H1 (cell line): ENCODE measurements around the gene NOS1AP. TPM values are rescaled to one million over a fixed set of nuclear protein-coding genes. Genes with fewer than 3 reads are reported as not detected.

Experiments
- JUN ChIP-seq: IDR thresholded peaks from 2 replicates; pipeline ENCODE4 v1.6.1; 2011; ENCODE audit warnings: low read depth, mild to moderate bottlenecking, improper control_type of control experiment, low read length
- SAP30 ChIP-seq: fragments of 300-600 bp; sonication (generic); IDR thresholded peaks from 2 replicates; pipeline ENCODE4 v1.7.1; 2012; ENCODE audit warnings: low read length, moderate library complexity, mild to moderate bottlenecking, inconsistent platforms; ENCODE audit not compliant: insufficient read depth, insufficient replicate concordance
- SIN3A ChIP-seq, 2 experiments: IDR thresholded peaks in 1 of 2; conservative IDR thresholded peaks in 1 of 2; 2 replicates each; pipeline ENCODE4 v1.6.1; 2011 to 2012; ENCODE audit warnings: low read length in 2 of 2, improper control_type of control experiment in 1 of 2, low read depth in 1 of 2, mild to moderate bottlenecking in 1 of 2
- SP4 ChIP-seq: IDR thresholded peaks from 2 replicates; pipeline ENCODE4 v1.6.1; 2012; ENCODE audit warnings: low read length, inconsistent platforms
- polyA plus RNA-seq, 7 experiments: library from polyadenylated mRNA; depleted of rRNA in 3 of 7; stranded (reverse) in 5 of 7; unstranded in 2 of 7; fragments of >200 nt in 5 of 7; fragments of 200-250 nt in 2 of 7; gene quantifications; 1 replicate in 5 of 7; 2 replicates in 1 of 7; 4 replicates in 1 of 7; pipeline versions ENCODE4 v1.2.1 to v1.2.3, GENCODE V29; 2011 to 2013; ENCODE audit warnings: missing spikeins in 2 of 7, mixed read lengths in 2 of 7
- total RNA-seq: library from RNA; stranded (reverse); fragmentation: NEBNext Ultra II Directional; extraction: Animal tissue kit (Norgen Biotek cat#: 25700); gene quantifications from 2 replicates; pipeline ENCODE4 v1.2.1, GENCODE V29; 2021
- TF ChIP-seq, protein P1 (sequence below): IDR thresholded peaks from 2 replicates; pipeline ENCODE4 v1.6.1; 2011; ENCODE audit warnings: low read length, improper control_type of control experiment

Gene NOS1AP
- total and polyA plus RNA-seq, 2 of the 8 experiments (the other 6 are each of a cell fraction or from before 2014, with no cell fraction given), result 2.4 to 12.1 TPM

DNA sequence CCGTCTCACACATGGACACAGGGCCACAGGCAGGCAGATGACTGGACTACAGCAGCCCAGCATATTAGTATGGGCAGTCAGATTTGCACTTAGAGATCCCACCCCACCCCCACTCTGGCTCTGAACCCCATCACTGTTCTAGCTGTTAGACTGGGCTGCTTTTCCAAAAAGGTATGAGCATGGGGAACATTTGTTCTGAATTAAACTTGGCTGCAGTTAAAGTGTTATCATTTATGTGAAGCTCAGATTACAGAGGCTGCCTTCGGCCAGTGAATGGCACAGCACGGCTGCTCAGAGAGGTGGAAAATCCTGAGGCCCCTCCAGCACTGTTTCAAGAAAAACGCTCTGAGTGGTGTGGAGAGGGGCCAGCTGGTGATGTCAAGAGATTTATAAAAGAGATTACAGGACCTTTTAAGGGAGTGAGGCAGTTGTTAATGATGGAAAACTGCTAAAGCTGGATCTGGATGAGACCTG, 6.9 kb upstream of the NOS1AP start (continued):
- TF ChIP-seq SAP30 (no peak), SIN3A (conservative IDR thresholded peaks at IDR 0.05 in 1 of 2, IDR thresholded peaks at IDR 0.05 in 1 of 2; ENCODE audit: low read depth in 1 of 2, low read length in 2 of 2) (no peak), JUN (no peak), SP4 (no peak)
- TF ChIP-seq, protein P1, sequence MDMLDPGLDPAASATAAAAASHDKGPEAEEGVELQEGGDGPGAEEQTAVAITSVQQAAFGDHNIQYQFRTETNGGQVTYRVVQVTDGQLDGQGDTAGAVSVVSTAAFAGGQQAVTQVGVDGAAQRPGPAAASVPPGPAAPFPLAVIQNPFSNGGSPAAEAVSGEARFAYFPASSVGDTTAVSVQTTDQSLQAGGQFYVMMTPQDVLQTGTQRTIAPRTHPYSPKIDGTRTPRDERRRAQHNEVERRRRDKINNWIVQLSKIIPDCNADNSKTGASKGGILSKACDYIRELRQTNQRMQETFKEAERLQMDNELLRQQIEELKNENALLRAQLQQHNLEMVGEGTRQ, result no peak
